H9 (cell line): ENCODE results near the gene ATP4A. TPM values are rescaled to one million over a fixed set of nuclear protein-coding genes. Genes with fewer than 3 reads are reported as not detected.
A peak's percentile ranks its signal among the peaks of the same experiment; 100 is the strongest.

Experiments
- DNase-seq: peaks from one replicate; pipeline ENCODE4 v3.0.0-alpha.2; 2017
- H2AFZ ChIP-seq: one replicate; pipeline ENCODE4 v1.6.1; 2013; ENCODE audit warnings: mild to moderate bottlenecking, low read length, control low read depth, moderate library complexity
- H2AK5ac ChIP-seq: 2 replicates; pipeline ENCODE4 v1.6.1; 2013; ENCODE audit warnings: low read length, control low read depth, mixed read lengths; ENCODE audit not compliant: insufficient read length
- H2BK120ac ChIP-seq: one replicate; pipeline ENCODE4 v1.6.1; 2013; ENCODE audit warnings: low read depth, mild to moderate bottlenecking, low read length, control low read depth, inconsistent platforms; ENCODE audit not compliant: poor library complexity, severe bottlenecking
- H2BK12ac ChIP-seq: 2 replicates; pipeline ENCODE4 v1.6.1; 2013; ENCODE audit warnings: low read length, control low read depth, mixed read lengths, low read depth; ENCODE audit not compliant: insufficient read length
- H2BK15ac ChIP-seq: 2 replicates; pipeline ENCODE4 v1.6.1; 2013; ENCODE audit warnings: low read depth, low read length, control low read depth
- H2BK20ac ChIP-seq: one replicate; pipeline ENCODE4 v1.6.1; 2013; ENCODE audit warnings: low read depth, mild to moderate bottlenecking, low read length, control low read depth, inconsistent platforms; ENCODE audit not compliant: poor library complexity, severe bottlenecking
- H2BK5ac ChIP-seq: 2 replicates; pipeline ENCODE4 v1.6.1; 2013; ENCODE audit warnings: low read length, control low read depth, mixed read lengths; ENCODE audit not compliant: insufficient read length
- H3K14ac ChIP-seq: 2 replicates; pipeline ENCODE4 v1.6.1; 2013; ENCODE audit warnings: low read length, control low read depth; ENCODE audit not compliant: insufficient read depth
- H3K18ac ChIP-seq: 2 replicates; pipeline ENCODE4 v1.6.1; 2013; ENCODE audit warnings: low read depth, mild to moderate bottlenecking, mixed read lengths, low read length, control low read depth; ENCODE audit not compliant: insufficient read length
- H3K23ac ChIP-seq: 2 replicates; pipeline ENCODE4 v1.6.1; 2013; ENCODE audit warnings: low read length, control low read depth, mixed read lengths, low read depth; ENCODE audit not compliant: insufficient read length
- H3K23me2 ChIP-seq: 2 replicates; pipeline ENCODE4 v1.6.1; 2013; ENCODE audit warnings: low read depth, mild to moderate bottlenecking, mixed read lengths, low read length, control low read depth; ENCODE audit not compliant: insufficient read length, poor library complexity, severe bottlenecking
- H3K27ac ChIP-seq: 2 replicates; pipeline ENCODE4 v1.5.1; 2013; ENCODE audit warnings: low read length, control low read depth, mixed read lengths, low read depth; ENCODE audit not compliant: insufficient read length
- H3K27me3 ChIP-seq: 2 replicates; pipeline ENCODE4 v1.6.1; 2013; ENCODE audit warnings: low read length, control low read depth, inconsistent platforms; ENCODE audit not compliant: insufficient read depth
- H3K4ac ChIP-seq: 2 replicates; pipeline ENCODE4 v1.6.1; 2013; ENCODE audit warnings: low read depth, mild to moderate bottlenecking, control low read depth, inconsistent platforms, low read length, moderate library complexity
- H3K4me1 ChIP-seq: 2 replicates; pipeline ENCODE4 v1.6.1; 2013; ENCODE audit warnings: low read length, control low read depth, inconsistent platforms; ENCODE audit not compliant: insufficient read depth
- H3K4me2 ChIP-seq: 2 replicates; pipeline ENCODE4 v1.6.1; 2013; ENCODE audit warnings: low read length, control low read depth, mixed read lengths; ENCODE audit not compliant: insufficient read length, insufficient read depth
- H3K56ac ChIP-seq: 2 replicates; pipeline ENCODE4 v1.6.1; 2013; ENCODE audit warnings: low read depth, mild to moderate bottlenecking, mixed read lengths, low read length, control low read depth; ENCODE audit not compliant: insufficient read length
- H3K79me1 ChIP-seq: 2 replicates; pipeline ENCODE4 v1.6.1; 2013; ENCODE audit warnings: low read depth, mild to moderate bottlenecking, moderate library complexity, low read length, control low read depth, inconsistent platforms; ENCODE audit not compliant: insufficient read depth, poor library complexity, severe bottlenecking
- H3K79me2 ChIP-seq: 2 replicates; pipeline ENCODE4 v1.6.1; 2013; ENCODE audit warnings: low read length, control low read depth, inconsistent platforms; ENCODE audit not compliant: insufficient read depth
- H3K9ac ChIP-seq: 2 replicates; pipeline ENCODE4 v1.6.1; 2013; ENCODE audit warnings: low read length, control low read depth, mixed read lengths; ENCODE audit not compliant: insufficient read length; ENCODE audit errors: extremely low read depth
- H3K9me3 ChIP-seq: one replicate; pipeline ENCODE4 v1.6.1; 2013; ENCODE audit warnings: low read depth, low read length, inconsistent platforms; ENCODE audit not compliant: control insufficient read depth
- H3T11ph ChIP-seq: one replicate; pipeline ENCODE4 v1.6.1; 2013; ENCODE audit warnings: mild to moderate bottlenecking, low read length, control low read depth, inconsistent platforms
- H4K20me1 ChIP-seq: one replicate; pipeline ENCODE4 v1.6.1; 2013; ENCODE audit not compliant: control insufficient read depth, insufficient read length, insufficient read depth
- H4K5ac ChIP-seq: 2 replicates; pipeline ENCODE4 v1.6.1; 2013; ENCODE audit warnings: low read depth, mild to moderate bottlenecking, mixed read lengths, low read length, control low read depth; ENCODE audit not compliant: insufficient read length
- H4K8ac ChIP-seq: replicated peaks from 2 replicates; pipeline ENCODE4 v1.6.1; 2013; ENCODE audit warnings: low read length, control low read depth, mixed read lengths, low read depth; ENCODE audit not compliant: insufficient read length
- H4K91ac ChIP-seq: 2 replicates; pipeline ENCODE4 v1.6.1; 2013; ENCODE audit warnings: low read depth, mild to moderate bottlenecking, moderate library complexity, mixed read lengths, low read length, control low read depth; ENCODE audit not compliant: insufficient read length
- H3K27ac Mint-ChIP-seq, 3 experiments: 2 replicates in 2 of 3; 3 replicates in 1 of 3; pipeline ENCODE4 v1.8.0; 2020 to 2021; ENCODE audit warnings: mixed read lengths in 3 of 3, mild to moderate bottlenecking in 1 of 3, moderate library complexity in 1 of 3
- H3K27me3 Mint-ChIP-seq: 2 replicates; pipeline ENCODE4 v1.8.0; 2021; ENCODE audit warnings: low read depth, mild to moderate bottlenecking, moderate library complexity, mixed read lengths
- H3K36me3 Mint-ChIP-seq, 3 experiments: 2 replicates in 2 of 3; 3 replicates in 1 of 3; pipeline ENCODE4 v1.8.0; 2020 to 2021; ENCODE audit warnings: low read depth in 3 of 3, mixed read lengths in 3 of 3; ENCODE audit not compliant: insufficient read depth in 1 of 3
- H3K4me1 Mint-ChIP-seq, 2 experiments: 2 replicates each; pipeline ENCODE4 v1.8.0; 2020; ENCODE audit warnings: mixed read lengths in 2 of 2
- H3K4me3 Mint-ChIP-seq, 2 experiments: 2 replicates in 1 of 2; 3 replicates in 1 of 2; pipeline ENCODE4 v1.8.0; 2020 to 2021; ENCODE audit warnings: mild to moderate bottlenecking in 2 of 2, mixed read lengths in 2 of 2, moderate library complexity in 1 of 2
- H3K9me3 Mint-ChIP-seq, 2 experiments: 2 replicates in 1 of 2; 3 replicates in 1 of 2; pipeline ENCODE4 v1.8.0; 2020; ENCODE audit warnings: mild to moderate bottlenecking in 2 of 2, mixed read lengths in 2 of 2, moderate library complexity in 1 of 2
- CTCF ChIP-seq: fragments of 200-600 bp; sonication (generic); conservative IDR thresholded peaks from 3 replicates; pipeline ENCODE4 v1.8.0; 2021; ENCODE audit warnings: antibody characterized with exemption, mild to moderate bottlenecking
- WGBS: extraction: QIAGEN DNeasy Blood & Tissue Kit; methylation state at CpG from one replicate; pipeline ENCODE4 v1.1.7; 2013; ENCODE audit warnings: missing lambda C conversion rate, low lambda C conversion rate, mixed read lengths; ENCODE audit not compliant: insufficient read length; ENCODE audit errors: extremely low coverage; 5-methylcytosine and 5-hydroxymethylcytosine counted together
- total RNA-seq: library from RNA; stranded (reverse); gene quantifications from 2 replicates; pipeline ENCODE4 v1.2.1, GENCODE V29; 2021

The ATP4A gene
- total RNA-seq, 1 experiment from 2014 or later = 0.24 TPM

- Histone ChIP-seq H3K18ac (no peak overlapping the region), H2BK120ac (no peak overlapping the region), H2BK20ac (no peak overlapping the region), H3K79me2 (peaks cover 5% of the 10 kb centered on the region; the same call in 1 of the 2 replicates), H4K5ac (no peak overlapping the region), H4K91ac (no peak overlapping the region), H2BK15ac (no peak overlapping the region), H3K23me2 (peaks cover 13% of the 10 kb centered on the region), H3K56ac (no peak overlapping the region), H2AK5ac (no peak overlapping the region), H3K9me3 (no peaks in the 10 kb centered on the region), H3K4me2 (peak overlapping the region; percentile 90), H3T11ph (no peak overlapping the region), H3K4ac (no peak overlapping the region), H2AFZ (no peak overlapping the region), H3K9ac (peak overlapping the region; percentile 86), H3K27me3 (no peaks in the 10 kb centered on the region), H2BK12ac (no peak overlapping the region), H3K23ac (no peak overlapping the region), H3K79me1 (no peaks in the 10 kb centered on the region), H3K27ac (no peak overlapping the region), H3K4me1 (peaks cover 6% of the 10 kb centered on the region; the same call in 1 of the 2 replicates), H2BK5ac (no peak overlapping the region), H4K20me1 (no peaks in the 10 kb centered on the region), H3K14ac (no peak overlapping the region), H4K8ac (no peak overlapping the region)
- peaks cover 23 to 65% (median 47%) of the 10 kb centered on the region in 3 experiments; a peak in 6 of 7 replicates for H3K36me3 Mint-ChIP-seq
- H3K4me3 Mint-ChIP-seq = peak overlapping the region; percentile 95 to 97
- peak overlapping the region in 1 of 3 experiments; percentile 96; a peak in 2 of 7 replicates for H3K27ac Mint-ChIP-seq
- H3K9me3 Mint-ChIP-seq = no peaks in the 10 kb centered on the region
- no CpG with 5 or more reads among the region's 3 CpGs for WGBS
- TF ChIP-seq CTCF = no peak
- peaks cover 34 to 38% of the 10 kb centered on the region in 2 experiments for H3K4me1 Mint-ChIP-seq
- no peak for DNase-seq
- no peaks in the 10 kb centered on the region for H3K27me3 Mint-ChIP-seq
Observed at GRCh38 chr19:35544110-35544802, 19.2 kb downstream of the ATP4A start.
